ENCODE results near the gene NMNAT3. TPM values are rescaled to one million over a fixed set of nuclear protein-coding genes. Genes with fewer than 3 reads are reported as not detected.

NMNAT3 gene
- total RNA-seq, 1 donor from 2014 or later: 13.6 TPM

- peaks cover 6% of the 10 kb centered on the region for H3K9me3 Mint-ChIP-seq
- no peak for DNase-seq (ENCODE audit: low spot score in 2 of 2, unreplicated experiment in 2 of 2)
- TF ChIP-seq CTCF (IDR thresholded peaks at IDR 0.05; ENCODE audit: unreplicated experiment): no peak
- no peaks in the 10 kb centered on the region for H3K27me3 Mint-ChIP-seq (ENCODE audit: low read depth)
- H3K4me1 Mint-ChIP-seq: peaks cover 27% of the 10 kb centered on the region
- peaks cover 9% of the 10 kb centered on the region for H3K36me3 Mint-ChIP-seq
- no peak overlapping the region for H3K27ac Mint-ChIP-seq
- no peak overlapping the region for H3K4me3 Mint-ChIP-seq
Measured at GRCh38 chr3:139657434-139657833, 20.3 kb downstream of the NMNAT3 start.

GRCh38 chr3:139655909-139656595, 21.7 kb downstream of the NMNAT3 start:
- no peak for DNase-seq (ENCODE audit: low spot score in 2 of 2, unreplicated experiment in 2 of 2)
- H3K4me3 Mint-ChIP-seq: no peak overlapping the region
- H3K36me3 Mint-ChIP-seq: peaks cover 5% of the 10 kb centered on the region
- TF ChIP-seq CTCF (IDR thresholded peaks at IDR 0.05; ENCODE audit: unreplicated experiment): no peak
- peak overlapping the region; percentile 70 for H3K27ac Mint-ChIP-seq
- H3K9me3 Mint-ChIP-seq: peaks cover 6% of the 10 kb centered on the region
- H3K27me3 Mint-ChIP-seq (ENCODE audit: low read depth): no peaks in the 10 kb centered on the region
- peaks cover 31% of the 10 kb centered on the region for H3K4me1 Mint-ChIP-seq

GRCh38 chr3:139654637-139655365, 23.0 kb downstream of the NMNAT3 start:
- Mint-ChIP-seq H3K4me3 (no peak overlapping the region), H3K9me3 (peaks cover 6% of the 10 kb centered on the region), H3K27me3 (ENCODE audit: low read depth) (no peaks in the 10 kb centered on the region), H3K36me3 (no peaks in the 10 kb centered on the region), H3K4me1 (peaks cover 40% of the 10 kb centered on the region), H3K27ac (peak overlapping the region; percentile 51)
- no peak for TF ChIP-seq CTCF (IDR thresholded peaks at IDR 0.05; ENCODE audit: unreplicated experiment)
- no peak for DNase-seq (ENCODE audit: low spot score in 2 of 2, unreplicated experiment in 2 of 2)

- Mint-ChIP-seq H3K9me3 (no peaks in the 10 kb centered on the region), H3K27me3 (ENCODE audit: low read depth) (no peaks in the 10 kb centered on the region), H3K4me1 (peaks cover 40% of the 10 kb centered on the region), H3K36me3 (no peaks in the 10 kb centered on the region), H3K4me3 (no peak overlapping the region), H3K27ac (no peak overlapping the region)
- no peak for DNase-seq (ENCODE audit: low spot score in 2 of 2, unreplicated experiment in 2 of 2)
- no peak for TF ChIP-seq CTCF (IDR thresholded peaks at IDR 0.05; ENCODE audit: unreplicated experiment)
Measured at GRCh38 chr3:139653582-139653981, 24.2 kb downstream of the NMNAT3 start.

- Mint-ChIP-seq H3K4me3 (no peak overlapping the region), H3K36me3 (no peaks in the 10 kb centered on the region), H3K9me3 (peaks cover 4% of the 10 kb centered on the region), H3K27ac (no peak overlapping the region), H3K27me3 (ENCODE audit: low read depth) (no peaks in the 10 kb centered on the region), H3K4me1 (peaks cover 40% of the 10 kb centered on the region)
- DNase-seq (ENCODE audit: low spot score in 2 of 2, unreplicated experiment in 2 of 2): no peak
- no peak for TF ChIP-seq CTCF (IDR thresholded peaks at IDR 0.05; ENCODE audit: unreplicated experiment)
Measured at GRCh38 chr3:139652561-139652960, 25.2 kb downstream of the NMNAT3 start.

Measured in mesothelial cell of epicardium (in vitro differentiated cells).